ENCODE data around the gene BOK. TPM values are rescaled to one million over a fixed set of nuclear protein-coding genes. Genes with fewer than 3 reads are reported as not detected.

The BOK gene
- polyA plus RNA-seq, 1 experiment, result 42.9 TPM

DNA sequence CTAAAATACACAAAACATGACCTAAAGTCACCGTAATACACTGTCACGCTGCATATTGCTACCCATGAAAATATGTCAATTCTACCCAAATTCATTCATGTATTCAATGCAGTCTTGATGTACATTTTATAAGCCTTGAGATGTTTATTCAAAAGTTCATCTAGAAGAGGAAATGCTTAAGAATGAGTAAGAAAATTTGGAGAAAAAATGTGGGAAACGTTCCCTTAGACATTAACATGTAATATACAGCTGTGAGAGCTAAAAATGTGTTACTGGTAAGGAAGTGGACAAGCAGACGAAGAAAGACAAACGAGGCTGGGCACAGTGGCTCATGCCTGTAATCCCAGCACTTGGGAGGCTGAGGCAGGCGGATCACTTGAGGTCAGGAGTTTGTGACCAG is 41.1 kb downstream of the BOK start:
- POLR2A ChIA-PET, result no interaction called here
- no peaks in the 10 kb centered on the region for H3K27me3 ChIP-seq (ENCODE audit: control insufficient read depth, insufficient read depth, low read length)
- CTCF ChIA-PET, result no interaction called here

DNA sequence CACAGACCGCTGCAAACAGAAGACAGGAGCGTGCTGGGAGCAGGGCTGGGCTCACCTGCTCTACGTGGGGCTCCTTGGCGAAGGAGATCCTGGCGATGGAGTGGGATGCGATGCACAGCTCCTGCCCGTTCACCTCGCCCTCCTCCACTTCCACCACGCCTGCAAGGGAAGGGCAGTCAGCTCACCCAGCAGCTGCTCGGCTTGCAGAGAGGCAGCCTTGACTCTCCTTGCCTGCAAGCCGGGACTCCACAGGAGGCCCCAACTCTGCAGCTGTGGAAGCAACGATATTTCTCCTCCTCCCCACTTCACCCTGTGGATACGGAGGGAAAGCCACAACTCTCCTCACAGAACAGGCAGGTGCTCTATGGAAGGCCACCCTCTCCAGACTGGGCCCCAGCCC is 43.3 kb downstream of the BOK start:
- TF ChIP-seq, protein P1, sequence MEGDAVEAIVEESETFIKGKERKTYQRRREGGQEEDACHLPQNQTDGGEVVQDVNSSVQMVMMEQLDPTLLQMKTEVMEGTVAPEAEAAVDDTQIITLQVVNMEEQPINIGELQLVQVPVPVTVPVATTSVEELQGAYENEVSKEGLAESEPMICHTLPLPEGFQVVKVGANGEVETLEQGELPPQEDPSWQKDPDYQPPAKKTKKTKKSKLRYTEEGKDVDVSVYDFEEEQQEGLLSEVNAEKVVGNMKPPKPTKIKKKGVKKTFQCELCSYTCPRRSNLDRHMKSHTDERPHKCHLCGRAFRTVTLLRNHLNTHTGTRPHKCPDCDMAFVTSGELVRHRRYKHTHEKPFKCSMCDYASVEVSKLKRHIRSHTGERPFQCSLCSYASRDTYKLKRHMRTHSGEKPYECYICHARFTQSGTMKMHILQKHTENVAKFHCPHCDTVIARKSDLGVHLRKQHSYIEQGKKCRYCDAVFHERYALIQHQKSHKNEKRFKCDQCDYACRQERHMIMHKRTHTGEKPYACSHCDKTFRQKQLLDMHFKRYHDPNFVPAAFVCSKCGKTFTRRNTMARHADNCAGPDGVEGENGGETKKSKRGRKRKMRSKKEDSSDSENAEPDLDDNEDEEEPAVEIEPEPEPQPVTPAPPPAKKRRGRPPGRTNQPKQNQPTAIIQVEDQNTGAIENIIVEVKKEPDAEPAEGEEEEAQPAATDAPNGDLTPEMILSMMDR (IDR thresholded peaks at IDR 0.05; ENCODE audit: insufficient read depth, low read depth, low read length), result no peak
- CTCF ChIA-PET, result no interaction called here
- no peaks in the 10 kb centered on the region for H3K27me3 ChIP-seq (ENCODE audit: control insufficient read depth, insufficient read depth, low read length)

More for the DNA sequence above, 41.1 kb downstream of the BOK start:
- Histone ChIP-seq H3K36me3 (ENCODE audit: control insufficient read depth, insufficient read depth, low read length) (peaks cover 16% of the 10 kb centered on the region), H3K4me3 (ENCODE audit: low read depth, low read length) (no peak overlapping the region)
- DNase-seq (ENCODE audit: low read depth), result no peak
- TF ChIP-seq, protein P1 (IDR thresholded peaks at IDR 0.05; ENCODE audit: insufficient read depth, low read depth, low read length), result no peak

DNA sequence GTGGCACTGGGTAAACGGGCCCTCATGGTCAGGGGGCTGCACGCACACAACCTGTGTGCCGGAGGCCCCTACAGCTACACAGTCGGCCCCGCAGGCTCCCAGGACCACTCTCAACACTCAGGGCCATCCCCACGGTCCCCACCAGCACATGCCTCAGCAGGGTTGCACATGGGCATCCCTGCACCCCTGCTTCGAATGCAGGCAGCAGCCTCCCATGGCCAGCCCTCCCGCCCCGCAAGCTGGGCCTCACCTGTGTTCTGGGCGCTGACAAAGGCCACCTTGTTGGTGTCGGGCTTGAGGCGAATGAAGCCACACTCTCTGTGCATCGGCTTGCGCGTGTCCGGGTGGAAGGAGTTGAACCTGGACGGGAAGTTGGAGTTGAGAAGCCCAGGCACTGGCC is 44.2 kb downstream of the BOK start:
- TF ChIP-seq, protein P1 (IDR thresholded peaks at IDR 0.05; ENCODE audit: insufficient read depth, low read depth, low read length), result no peak
- POLR2A ChIA-PET, result no interaction called here
- DNase-seq (ENCODE audit: low read depth), result no peak

More for the DNA sequence above, 43.3 kb downstream of the BOK start:
- no peak for DNase-seq (ENCODE audit: low read depth)
- POLR2A ChIA-PET, result no interaction called here
- Histone ChIP-seq H3K4me3 (ENCODE audit: low read depth, low read length) (no peak overlapping the region), H3K36me3 (ENCODE audit: control insufficient read depth, insufficient read depth, low read length) (peaks cover 19% of the 10 kb centered on the region)

DNA sequence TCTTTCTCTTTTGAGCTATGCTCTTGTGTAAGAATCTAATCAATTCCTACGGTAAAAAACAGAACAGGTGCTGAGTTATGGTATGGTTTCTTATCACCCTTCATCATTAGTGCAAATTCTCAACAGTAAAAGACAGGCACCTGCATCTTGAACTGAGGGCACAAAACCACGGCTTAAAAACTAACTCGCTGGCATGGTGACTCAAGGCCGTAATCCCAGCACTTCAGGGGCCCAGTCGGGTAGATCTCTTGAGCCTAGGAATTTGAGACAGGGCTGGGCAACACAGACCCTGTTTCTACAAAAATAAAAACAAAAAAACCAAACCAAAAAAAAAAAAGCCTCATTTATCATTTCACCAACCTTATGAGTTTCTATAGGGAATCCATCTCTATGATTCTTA is 45.1 kb downstream of the BOK start:
- CTCF ChIA-PET, result interaction anchor here (0.6 kb wide), 1 partner anchor 25 kb away, joined by 3 read pairs; no protein-coding TSS in a partner anchor
- TF ChIP-seq, protein P1 (IDR thresholded peaks at IDR 0.05; ENCODE audit: insufficient read depth, low read depth, low read length), result no peak
- POLR2A ChIA-PET, result no interaction called here
- no peak for DNase-seq (ENCODE audit: low read depth)
- Histone ChIP-seq H3K4me3 (ENCODE audit: low read depth, low read length) (no peak overlapping the region), H3K27me3 (ENCODE audit: control insufficient read depth, insufficient read depth, low read length) (no peaks in the 10 kb centered on the region), H3K36me3 (ENCODE audit: control insufficient read depth, insufficient read depth, low read length) (peaks cover 22% of the 10 kb centered on the region)

More for the DNA sequence above, 44.2 kb downstream of the BOK start:
- Histone ChIP-seq H3K4me3 (ENCODE audit: low read depth, low read length) (no peak overlapping the region), H3K36me3 (ENCODE audit: control insufficient read depth, insufficient read depth, low read length) (peaks cover 19% of the 10 kb centered on the region), H3K27me3 (ENCODE audit: control insufficient read depth, insufficient read depth, low read length) (no peaks in the 10 kb centered on the region)
- CTCF ChIA-PET, result no interaction called here

DNA sequence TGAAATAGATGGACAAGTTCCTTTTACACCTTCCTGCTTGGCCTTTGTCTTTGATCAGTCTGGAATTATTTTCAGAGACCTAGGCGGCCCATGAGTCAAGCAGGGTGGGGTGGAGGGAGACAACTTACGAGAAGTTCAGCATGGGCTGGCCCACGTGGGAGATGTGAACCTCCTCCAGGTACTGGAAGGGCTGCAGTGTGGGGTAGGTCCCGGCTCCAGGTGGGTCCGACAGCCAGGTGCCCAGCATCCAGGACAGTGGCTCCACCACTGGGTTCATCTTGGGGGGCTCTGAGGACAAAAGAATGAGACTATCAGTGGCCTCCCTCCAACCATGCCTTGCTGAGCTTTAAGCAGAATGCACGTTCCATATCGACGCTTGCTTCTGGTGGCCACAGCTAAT is 47.6 kb downstream of the BOK start:
- ChIA-PET CTCF (interaction anchor here (1.2 kb wide), 1 partner anchor 53 kb away, joined by 3 read pairs; no protein-coding TSS in a partner anchor), POLR2A (no interaction called here)
- no peak for DNase-seq (ENCODE audit: low read depth)
- TF ChIP-seq, protein P1 (IDR thresholded peaks at IDR 0.05; ENCODE audit: insufficient read depth, low read depth, low read length), result no peak
- Histone ChIP-seq H3K36me3 (ENCODE audit: control insufficient read depth, insufficient read depth, low read length) (peaks cover 22% of the 10 kb centered on the region), H3K4me3 (ENCODE audit: low read depth, low read length) (no peak overlapping the region), H3K27me3 (ENCODE audit: control insufficient read depth, insufficient read depth, low read length) (no peaks in the 10 kb centered on the region)

Measured in BJ (cell line).